Esophagus squamous epithelium (tissue), 4 donors: ENCODE data around the gene FXYD5.

Experiments
- CTCF ChIP-seq, 6 experiments: fragments of 450-650 bp in 4 of 6; fragments of 200-600 bp in 2 of 6; sonication (generic) in 2 of 6; IDR thresholded peaks; one replicate each; pipeline ENCODE4 v1.5.1; 2016 to 2019; ENCODE audit warnings: antibody characterized with exemption in 6 of 6, mild to moderate bottlenecking in 4 of 6, moderate library complexity in 4 of 6
- POLR2A ChIP-seq, 4 donors: fragments of 450-650 bp; IDR thresholded peaks; one replicate each; pipeline ENCODE4 v1.6.1; 2017; ENCODE audit warnings: antibody characterized with exemption in 4 of 4, mild to moderate bottlenecking in 4 of 4, moderate library complexity in 3 of 4

- TF ChIP-seq CTCF (IDR thresholded peaks at IDR 0.05), result no peak
- TF ChIP-seq POLR2A (IDR thresholded peaks at IDR 0.05), result no peak
Measured at GRCh38 chr19:35207391-35207871, 52.9 kb downstream of the FXYD5 start.
